Astrocyte of the spinal cord (primary cell): ENCODE results near the gene ST6GALNAC3.
A peak's percentile ranks its signal among the peaks of the same experiment; 100 is the strongest.

Source experiments
- DNase-seq: peaks from one replicate; pipeline ENCODE4 v3.0.0; 2011; ENCODE audit warnings: low read depth, low spot score
- H3K4me3 ChIP-seq: 2 replicates; pipeline ENCODE4 v1.5.1; 2011; ENCODE audit warnings: low read depth, mild to moderate bottlenecking, low read length, moderate library complexity
- CTCF ChIP-seq: IDR thresholded peaks from 2 replicates; pipeline ENCODE4 v1.5.1; 2012; ENCODE audit warnings: low read depth, mild to moderate bottlenecking, low read length, inconsistent platforms
- in situ Hi-C: cut with HindIII; loops from 2 replicates; pipeline ENCODE4 v1.10.0; 2017; ENCODE audit warnings: low sequenced_read_pairs

The ST6GALNAC3 gene

GRCh38 chr1:76068953-76069561 lies 5.5 kb upstream of the ST6GALNAC3 start:
- no peak for DNase-seq
- H3K4me3 ChIP-seq = no peak overlapping the region
- TF ChIP-seq CTCF = no peak
- in situ Hi-C loops = no loop called here

DNA sequence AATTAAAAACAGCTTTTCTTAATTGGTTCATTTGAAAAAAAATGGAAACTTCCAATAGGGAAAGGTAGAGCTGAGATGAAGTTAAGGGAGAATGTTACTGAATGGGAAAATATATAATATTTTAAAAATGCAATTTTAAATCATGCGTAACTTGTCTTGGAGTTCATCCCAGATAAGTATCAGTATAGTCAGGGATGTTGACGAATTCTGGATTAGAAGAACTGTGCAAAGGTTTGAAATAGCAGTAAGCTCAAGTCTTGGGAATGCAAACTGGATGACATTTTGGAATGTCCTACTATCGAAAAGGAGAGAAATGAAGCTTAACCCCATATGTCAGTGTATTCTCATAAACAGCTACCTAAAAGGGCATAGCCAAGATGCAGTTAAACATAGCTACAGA lies 4.0 kb upstream of the ST6GALNAC3 start:
- no peak for DNase-seq
- H3K4me3 ChIP-seq = no peak overlapping the region
- TF ChIP-seq CTCF = no peak
- in situ Hi-C loops = no loop called here

- in situ Hi-C loops = no loop called here
- no peak for TF ChIP-seq CTCF
- DNase-seq = peak; percentile 77
- H3K4me3 ChIP-seq = no peak overlapping the region
These were observed 1.1 kb upstream of the ST6GALNAC3 start for GRCh38 chr1:76073481-76073880.

GRCh38 chr1:76075188-76075489 lies 593 bp downstream of the ST6GALNAC3 start:
- in situ Hi-C loops = no loop called here
- DNase-seq = no peak
- no peak for TF ChIP-seq CTCF
- H3K4me3 ChIP-seq = peak overlapping the region; percentile 65

GRCh38 chr1:76075877-76076276 lies 1.3 kb downstream of the ST6GALNAC3 start:
- in situ Hi-C loops = no loop called here
- TF ChIP-seq CTCF = no peak
- no peak overlapping the region for H3K4me3 ChIP-seq
- no peak for DNase-seq

- no peak for TF ChIP-seq CTCF
- in situ Hi-C loops = no loop called here
- H3K4me3 ChIP-seq = no peak overlapping the region
- no peak for DNase-seq
These were observed 5.1 kb downstream of the ST6GALNAC3 start for GRCh38 chr1:76079475-76080227.
